Keratinocyte (primary cell): Measurements from ENCODE around the gene GLDC. TPM values are rescaled to one million over a fixed set of nuclear protein-coding genes. Genes with fewer than 3 reads are reported as not detected.

Experiments
- DNase-seq: peaks from one replicate; pipeline ENCODE4 v3.0.0-alpha.2; 2011; ENCODE audit warnings: low read depth, missing footprints, low spot score
- FAIRE-seq: peaks from 2 replicates; lab custom pipeline; 2011; peaks lifted over from hg19 to GRCh38; lab: Jason Lieb, UNC
- H2AFZ ChIP-seq: 2 replicates; pipeline ENCODE4 v1.6.0; 2012; ENCODE audit warnings: low read length, control low read depth, inconsistent platforms; ENCODE audit not compliant: control insufficient read depth
- H3K27ac ChIP-seq: 2 replicates; pipeline ENCODE4 v1.5.1; 2011; ENCODE audit warnings: low read length; ENCODE audit not compliant: control insufficient read depth, insufficient read depth
- H3K27me3 ChIP-seq: 3 replicates; pipeline ENCODE4 v1.6.0; 2011; ENCODE audit warnings: low read length; ENCODE audit not compliant: control insufficient read depth, insufficient read depth; ENCODE audit errors: extremely low read depth
- H3K36me3 ChIP-seq, 2 experiments: 2 replicates in 1 of 2; 3 replicates in 1 of 2; pipeline ENCODE4 v1.5.1; 2011; ENCODE audit warnings: low read length in 2 of 2, mild to moderate bottlenecking in 1 of 2; ENCODE audit not compliant: control insufficient read depth in 2 of 2, insufficient read depth in 2 of 2; ENCODE audit errors: extremely low read depth in 1 of 2
- H3K4me1 ChIP-seq: 3 replicates; pipeline ENCODE4 v1.5.1; 2011; ENCODE audit warnings: low read length; ENCODE audit not compliant: control insufficient read depth, insufficient read depth; ENCODE audit errors: extremely low read depth
- H3K4me2 ChIP-seq: 3 replicates; pipeline ENCODE4 v1.6.0; 2011; ENCODE audit warnings: low read depth, low read length; ENCODE audit not compliant: control insufficient read depth, insufficient read depth; ENCODE audit errors: extremely low read depth
- H3K4me3 ChIP-seq, 3 experiments: fragments of 200-600 bp in 1 of 3; sonication (generic) in 1 of 3; 2 replicates in 2 of 3; 3 replicates in 1 of 3; pipeline ENCODE4 v1.5.1; 2011 to 2016; ENCODE audit warnings: low read length in 3 of 3, mild to moderate bottlenecking in 3 of 3, control low read depth in 2 of 3, inconsistent platforms in 1 of 3, low read depth in 1 of 3, mixed read lengths in 1 of 3, mixed run types in 1 of 3, moderate library complexity in 1 of 3; ENCODE audit not compliant: control insufficient read depth in 2 of 3, insufficient read depth in 2 of 3; ENCODE audit errors: extremely low read depth in 1 of 3
- H3K79me2 ChIP-seq: 2 replicates; pipeline ENCODE4 v1.6.0; 2012; ENCODE audit warnings: low read length; ENCODE audit not compliant: control insufficient read depth, insufficient read depth
- H3K9ac ChIP-seq: 3 replicates; pipeline ENCODE4 v1.6.0; 2011; ENCODE audit warnings: low read length; ENCODE audit not compliant: control insufficient read depth, insufficient read depth; ENCODE audit errors: extremely low read depth
- H3K9me1 ChIP-seq: 3 replicates; pipeline ENCODE4 v1.6.0; 2011; ENCODE audit warnings: low read length; ENCODE audit not compliant: control insufficient read depth, insufficient read depth; ENCODE audit errors: extremely low read depth
- H3K9me3 ChIP-seq: 2 replicates; pipeline ENCODE4 v1.5.1; 2012; ENCODE audit warnings: low read depth, low read length; ENCODE audit not compliant: control insufficient read depth
- H4K20me1 ChIP-seq: 3 replicates; pipeline ENCODE4 v1.6.0; 2011; ENCODE audit warnings: low read length; ENCODE audit not compliant: control insufficient read depth, insufficient read depth; ENCODE audit errors: extremely low read depth
- CTCF ChIP-seq, 3 experiments: IDR thresholded peaks in 1 of 3; conservative IDR thresholded peaks in 1 of 3; optimal IDR thresholded peaks in 1 of 3; 2 replicates in 2 of 3; 3 replicates in 1 of 3; pipeline versions ENCODE3 to v1.5.1; 2011; ENCODE audit warnings: low read length in 3 of 3, mild to moderate bottlenecking in 3 of 3, moderate library complexity in 2 of 3, control low read depth in 1 of 3, inconsistent platforms in 1 of 3; ENCODE audit not compliant: insufficient read depth in 2 of 3; ENCODE audit errors: extremely low read depth in 1 of 3
- EZH2 ChIP-seq: IDR thresholded peaks from one replicate; pipeline ENCODE4 v1.6.1; 2012; ENCODE audit warnings: inconsistent platforms, mild to moderate bottlenecking, low read length, moderate library complexity
- dilution Hi-C: fragments of 300-500 bp; cut with MboI; formaldehyde crosslinking; loops from one replicate; pipeline ENCODE4 v1.7.0; 2020; ENCODE audit warnings: low sequenced_read_pairs; ENCODE audit not compliant: extremely low pct_ligation_motif_present
- polyA plus RNA-seq, 5 experiments: library from polyadenylated mRNA; depleted of rRNA in 3 of 5; stranded (reverse) in 3 of 5; stranded (forward) in 1 of 5; unstranded in 1 of 5; fragments of >200 nt; gene quantifications; 1 replicate in 1 of 5; 2 replicates in 3 of 5; 3 replicates in 1 of 5; pipeline versions ENCODE4 v1.2.1 to v1.2.3, GENCODE V29; 2011 to 2012; ENCODE audit warnings: missing spikeins in 2 of 5, low read depth in 1 of 5, low replicate concordance in 1 of 5

The GLDC gene
- polyA plus RNA-seq, 1 donor (not counting 4 experiments of a cell fraction or from before 2014, with no cell fraction given): 0.69 TPM

GRCh38 chr9:6609497-6610016 is 36.0 kb downstream of the GLDC start:
- no peak overlapping the region for H3K4me3 ChIP-seq
- FAIRE-seq: no peak
- DNase-seq: no peak
- H3K4me1 ChIP-seq: no peaks in the 10 kb centered on the region
- no peaks in the 10 kb centered on the region for H3K36me3 ChIP-seq
- no peaks in the 10 kb centered on the region for H4K20me1 ChIP-seq
- no peaks in the 10 kb centered on the region for H3K9me1 ChIP-seq
- H3K27me3 ChIP-seq: no peaks in the 10 kb centered on the region
- H3K27ac ChIP-seq: no peak overlapping the region
- no peak overlapping the region for H2AFZ ChIP-seq
- dilution Hi-C loops: no loop called here
- no peaks in the 10 kb centered on the region for H3K79me2 ChIP-seq
- no peak overlapping the region for H3K4me2 ChIP-seq
- TF ChIP-seq EZH2 (no peak), CTCF (optimal IDR thresholded peaks at IDR 0.05 in 1 of 3, IDR thresholded peaks at IDR 0.05 in 1 of 3, conservative IDR thresholded peaks at IDR 0.05 in 1 of 3; ENCODE audit: extremely low read depth in 1 of 3, insufficient read depth in 2 of 3, low read length in 3 of 3) (no peak)
- no peaks in the 10 kb centered on the region for H3K9me3 ChIP-seq
- no peak overlapping the region for H3K9ac ChIP-seq

GRCh38 chr9:6605202-6605601 is 40.3 kb downstream of the GLDC start:
- H3K27ac ChIP-seq: no peak overlapping the region
- H3K79me2 ChIP-seq: no peaks in the 10 kb centered on the region
- no peak for FAIRE-seq
- no peak overlapping the region for H2AFZ ChIP-seq
- H4K20me1 ChIP-seq: no peaks in the 10 kb centered on the region
- H3K36me3 ChIP-seq: no peaks in the 10 kb centered on the region
- H3K27me3 ChIP-seq: no peaks in the 10 kb centered on the region
- H3K4me1 ChIP-seq: no peaks in the 10 kb centered on the region
- dilution Hi-C loops: no loop called here
- H3K4me2 ChIP-seq: no peak overlapping the region
- H3K9me3 ChIP-seq: no peaks in the 10 kb centered on the region
- H3K4me3 ChIP-seq: no peak overlapping the region
- TF ChIP-seq CTCF (optimal IDR thresholded peaks at IDR 0.05 in 1 of 3, IDR thresholded peaks at IDR 0.05 in 1 of 3, conservative IDR thresholded peaks at IDR 0.05 in 1 of 3; ENCODE audit: extremely low read depth in 1 of 3, insufficient read depth in 2 of 3, low read length in 3 of 3) (no peak), EZH2 (no peak)
- no peaks in the 10 kb centered on the region for H3K9me1 ChIP-seq
- DNase-seq: no peak
- H3K9ac ChIP-seq: no peak overlapping the region
